NB4 (cell line): ENCODE data around the gene GABRG3.

Experiments used
- DNase-seq: peaks from one replicate; pipeline ENCODE4 v3.0.0; 2010; ENCODE audit warnings: low read depth
- H3K4me3 ChIP-seq: one replicate; pipeline ENCODE4 v1.5.1; 2011; ENCODE audit warnings: mild to moderate bottlenecking, low read depth, low read length, moderate library complexity
- CTCF ChIP-seq: IDR thresholded peaks from one replicate; pipeline ENCODE4 v1.5.1; 2012; ENCODE audit warnings: low read depth, low read length
- MAX ChIP-seq: IDR thresholded peaks from 2 replicates; pipeline ENCODE4 v1.6.1; 2011; ENCODE audit warnings: low read depth, low read length
- MYC ChIP-seq: IDR thresholded peaks from 2 replicates; pipeline ENCODE4 v1.6.1; 2011; ENCODE audit warnings: low read depth, low read length
- POLR2A ChIP-seq: IDR thresholded peaks from 2 replicates; pipeline ENCODE4 v1.6.1; 2011; ENCODE audit warnings: mild to moderate bottlenecking; ENCODE audit not compliant: insufficient read length; ENCODE audit errors: extremely low read depth

Gene GABRG3

GRCh38 chr15:27454281-27455075, 483.5 kb downstream of the GABRG3 start:
- TF ChIP-seq POLR2A, result no peak
- TF ChIP-seq CTCF, result no peak
- no peak for TF ChIP-seq MAX
- no peak for TF ChIP-seq MYC
- no peak overlapping the region for H3K4me3 ChIP-seq
- no peak for DNase-seq

- no peak overlapping the region for H3K4me3 ChIP-seq
- DNase-seq, result no peak
- no peak for TF ChIP-seq MAX
- no peak for TF ChIP-seq POLR2A
- no peak for TF ChIP-seq MYC
- TF ChIP-seq CTCF, result no peak
Observed at GRCh38 chr15:27456807-27457206, 485.8 kb downstream of the GABRG3 start.

- DNase-seq, result no peak
- TF ChIP-seq MYC (no peak), POLR2A (no peak)
- no peak overlapping the region for H3K4me3 ChIP-seq
Observed at GRCh38 chr15:27457766-27458165, 486.8 kb downstream of the GABRG3 start.

- TF ChIP-seq POLR2A (no peak), MAX (no peak), MYC (no peak), CTCF (no peak)
Observed at GRCh38 chr15:27458345-27459084, 487.5 kb downstream of the GABRG3 start.

GRCh38 chr15:27459836-27460235, 488.9 kb downstream of the GABRG3 start:
- no peak for DNase-seq
- no peak overlapping the region for H3K4me3 ChIP-seq
- TF ChIP-seq POLR2A (no peak), MAX (no peak), MYC (no peak), CTCF (no peak)

More at GRCh38 chr15:27458345-27459084, 487.5 kb downstream of the GABRG3 start:
- H3K4me3 ChIP-seq, result no peak overlapping the region
- no peak for DNase-seq

- TF ChIP-seq MYC, result no peak
- no peak for TF ChIP-seq MAX
- TF ChIP-seq POLR2A, result no peak
- no peak for TF ChIP-seq CTCF
- no peak overlapping the region for H3K4me3 ChIP-seq
- no peak for DNase-seq
Observed at GRCh38 chr15:27461181-27461580, 490.2 kb downstream of the GABRG3 start.
